Stimulated activated CD8-positive, alpha-beta memory T cell treated with anti-CD3 and anti-CD28 coated beads, Interleukin-7, amount 100 ng/mL, for 1 hour (primary cell): ENCODE data around the gene LRTM2.

Experiments used
- DNase-seq, 2 donors: peaks; one replicate each; pipeline ENCODE4 v3.0.0-alpha.2; 2020; ENCODE audit warnings: low read depth in 2 of 2

LRTM2 gene

DNA sequence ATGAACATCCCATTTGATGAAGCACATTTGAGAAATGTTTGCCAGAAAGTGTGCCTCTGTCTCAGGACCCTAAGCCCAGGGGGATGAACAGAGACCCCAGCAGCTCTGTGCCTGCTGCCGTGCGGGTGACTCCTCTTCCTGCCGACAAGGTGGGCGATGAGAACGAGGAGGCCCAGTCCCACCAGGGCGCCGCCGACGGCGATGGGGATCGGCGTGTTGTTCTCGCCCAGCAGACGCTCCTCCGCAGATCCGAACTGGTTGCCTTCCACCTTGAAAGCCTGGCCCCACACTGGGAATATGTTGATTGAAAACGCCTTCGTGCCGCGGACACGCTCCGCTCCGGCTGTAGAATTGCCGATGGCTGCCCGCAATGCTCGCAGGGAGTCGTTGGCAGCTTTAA is 44.1 kb downstream of the LRTM2 start:
- no peak for DNase-seq

DNA sequence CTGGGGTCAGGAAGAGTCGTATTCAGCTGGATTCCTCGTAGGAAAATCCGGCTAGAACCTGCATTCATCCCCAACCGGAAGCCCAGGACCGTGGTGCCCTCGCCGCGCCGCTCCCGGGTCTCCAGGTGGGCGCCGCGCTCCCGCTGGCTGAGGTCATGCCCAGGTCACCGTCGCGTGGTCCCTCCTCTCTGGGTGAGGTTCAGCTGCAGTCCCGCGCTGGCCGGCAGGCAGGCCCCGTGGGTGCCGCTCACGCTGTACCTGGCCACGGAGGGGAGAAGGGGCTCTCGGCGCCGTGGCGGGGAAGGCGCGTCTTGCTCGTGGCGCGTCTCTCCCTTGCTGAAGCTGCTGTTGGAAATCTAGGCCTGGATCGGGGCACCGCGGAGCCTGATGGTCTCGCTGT is 44.5 kb downstream of the LRTM2 start:
- no peak for DNase-seq

DNA sequence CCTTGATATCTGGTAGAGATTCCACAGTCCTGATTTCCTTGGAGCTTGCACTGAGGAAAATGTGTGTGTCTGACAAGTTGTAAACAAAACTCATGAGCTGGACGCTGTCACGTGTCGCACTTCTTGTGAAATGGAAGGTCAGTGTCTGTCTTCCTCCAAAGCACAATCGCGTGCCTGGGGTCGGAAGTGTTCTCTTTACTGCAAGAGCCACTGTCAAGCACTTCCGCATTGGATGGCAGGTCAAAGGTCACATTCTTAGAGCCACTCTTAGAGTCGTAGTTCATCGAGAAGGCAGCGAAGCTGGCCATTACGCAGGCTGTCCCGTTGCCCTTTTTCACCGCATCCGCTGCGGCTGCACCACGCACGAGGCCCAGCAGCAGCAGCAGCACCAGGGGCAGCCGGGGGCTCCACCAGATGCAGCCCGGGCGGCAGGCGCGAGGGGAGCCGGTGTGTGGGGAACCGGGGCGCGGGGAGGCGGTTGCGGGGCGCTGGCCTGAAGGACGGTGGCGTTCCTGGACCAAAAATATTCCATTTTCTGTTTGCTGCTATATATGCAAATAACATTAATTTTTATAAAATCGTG is 45.0 kb downstream of the LRTM2 start:
- no peak for DNase-seq

DNA sequence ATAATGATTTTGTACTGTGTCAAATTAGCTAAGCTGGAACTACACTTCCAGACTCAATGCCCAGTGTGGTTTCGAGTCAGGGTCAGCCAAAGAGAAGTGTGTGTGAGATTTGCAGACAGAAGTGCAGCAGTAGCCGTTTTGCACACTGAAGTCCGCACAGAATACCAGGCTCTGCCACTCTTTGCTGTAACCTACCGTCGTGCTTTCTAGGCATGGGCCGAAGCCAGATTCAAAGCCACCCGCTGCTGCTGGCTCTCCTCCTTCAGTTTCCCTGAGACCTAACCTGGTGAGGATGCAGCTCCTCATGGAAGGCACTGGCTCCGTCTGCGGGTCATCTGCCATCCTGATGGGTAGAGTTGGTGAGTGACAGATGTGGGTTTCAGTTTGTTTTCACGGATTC is 48.8 kb downstream of the LRTM2 start:
- no peak for DNase-seq

DNA sequence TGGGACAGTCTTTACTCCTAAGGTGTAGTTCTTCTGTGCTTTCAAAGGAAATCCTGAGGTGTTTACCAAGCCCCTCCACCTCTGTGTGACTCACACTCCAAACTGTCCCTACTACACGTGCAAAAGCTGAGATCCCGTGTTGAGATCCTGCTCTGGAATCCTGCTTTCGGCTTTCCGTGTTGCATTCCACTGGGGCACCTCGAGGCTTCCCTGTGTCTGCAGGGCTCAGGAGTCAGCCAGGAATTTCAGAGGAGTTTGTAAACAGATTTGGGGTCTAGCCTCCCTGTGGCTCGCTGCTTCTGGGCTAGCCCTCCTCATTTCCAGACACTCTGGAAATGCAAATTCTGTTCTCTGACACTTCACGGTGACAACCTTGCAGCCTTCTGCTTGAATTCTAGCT is 49.7 kb downstream of the LRTM2 start:
- no peak for DNase-seq

DNA sequence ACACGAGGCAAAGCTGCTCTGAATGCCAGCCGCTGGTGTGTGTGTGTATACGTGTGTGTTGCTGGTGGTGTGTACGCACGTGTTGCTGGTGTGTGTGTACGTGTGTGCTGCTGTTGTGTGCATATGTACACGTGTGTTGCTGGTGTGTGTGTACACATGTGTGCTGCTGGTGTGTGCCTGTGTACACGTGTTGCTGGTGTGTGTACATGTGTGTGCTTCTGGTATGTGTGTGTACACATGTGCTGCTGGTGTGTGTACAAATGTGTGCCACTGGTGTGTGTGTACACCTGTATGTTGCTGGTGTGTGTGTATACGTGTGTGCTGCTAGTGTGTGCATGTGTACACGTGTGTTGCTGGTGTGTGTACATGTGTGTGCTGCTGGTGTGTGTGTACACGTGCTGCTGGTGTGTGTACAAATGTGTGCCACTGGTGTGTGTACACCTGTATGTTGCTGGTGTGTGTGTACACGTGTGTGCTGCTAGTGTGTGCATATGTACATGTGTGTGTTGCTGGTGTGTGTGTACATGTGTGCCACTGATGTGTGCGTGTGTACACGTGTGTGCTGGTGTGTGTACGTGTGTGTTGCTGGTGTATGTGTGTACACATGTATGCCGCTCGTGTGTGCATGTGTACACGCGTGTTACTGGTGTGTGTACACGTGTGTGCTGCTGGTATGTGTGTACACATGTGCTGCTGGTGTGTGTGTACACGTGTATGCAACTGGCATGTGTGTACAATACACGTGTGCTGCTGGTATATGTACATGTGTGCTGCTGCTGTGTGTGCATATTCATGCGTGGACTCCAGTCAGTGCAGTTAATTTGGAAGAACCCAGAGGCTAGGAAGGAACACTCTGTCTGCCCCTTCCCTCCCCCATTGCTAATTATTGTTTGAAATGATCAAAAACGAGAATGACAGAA is 50.9 kb downstream of the LRTM2 start:
- no peak for DNase-seq

DNA sequence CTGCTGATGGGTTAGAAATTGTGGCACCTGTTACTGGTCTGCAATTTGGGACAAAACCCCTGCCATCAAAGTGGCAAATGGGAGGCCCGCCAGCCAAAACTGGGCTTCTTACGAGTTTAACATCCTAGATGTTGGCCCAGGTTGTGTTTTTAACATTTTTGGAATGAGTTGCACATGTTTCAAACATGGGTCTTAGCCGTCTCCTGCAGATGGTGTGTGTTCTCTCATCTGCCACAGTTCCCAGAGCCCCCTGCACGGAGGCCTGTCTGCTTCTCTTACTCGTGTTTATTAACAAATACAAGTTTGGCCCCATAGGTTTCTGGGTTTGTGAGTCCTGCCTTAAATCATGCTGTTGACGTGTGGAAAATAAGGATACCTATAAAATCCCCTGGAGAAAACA is 51.6 kb downstream of the LRTM2 start:
- no peak for DNase-seq

DNA sequence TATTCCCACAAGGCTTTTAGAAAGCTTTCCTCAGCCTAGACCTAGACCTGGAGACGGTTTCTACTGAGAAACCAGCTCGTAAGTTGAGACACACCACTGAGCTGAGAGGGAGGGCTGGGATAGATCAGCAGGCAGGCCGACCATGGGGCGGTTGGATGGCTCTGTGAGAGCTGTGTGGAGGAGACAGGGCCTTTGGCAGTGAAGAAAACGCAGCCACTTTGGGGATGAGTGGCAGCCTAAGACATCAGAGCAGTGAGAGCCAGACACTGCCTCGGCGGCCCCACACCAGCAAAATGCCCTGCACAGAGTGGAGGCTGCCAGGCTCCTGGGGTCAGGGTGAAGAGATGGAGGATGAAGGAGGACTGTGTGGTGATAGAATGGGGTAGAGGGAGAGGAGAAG is 52.1 kb downstream of the LRTM2 start:
- no peak for DNase-seq

DNA sequence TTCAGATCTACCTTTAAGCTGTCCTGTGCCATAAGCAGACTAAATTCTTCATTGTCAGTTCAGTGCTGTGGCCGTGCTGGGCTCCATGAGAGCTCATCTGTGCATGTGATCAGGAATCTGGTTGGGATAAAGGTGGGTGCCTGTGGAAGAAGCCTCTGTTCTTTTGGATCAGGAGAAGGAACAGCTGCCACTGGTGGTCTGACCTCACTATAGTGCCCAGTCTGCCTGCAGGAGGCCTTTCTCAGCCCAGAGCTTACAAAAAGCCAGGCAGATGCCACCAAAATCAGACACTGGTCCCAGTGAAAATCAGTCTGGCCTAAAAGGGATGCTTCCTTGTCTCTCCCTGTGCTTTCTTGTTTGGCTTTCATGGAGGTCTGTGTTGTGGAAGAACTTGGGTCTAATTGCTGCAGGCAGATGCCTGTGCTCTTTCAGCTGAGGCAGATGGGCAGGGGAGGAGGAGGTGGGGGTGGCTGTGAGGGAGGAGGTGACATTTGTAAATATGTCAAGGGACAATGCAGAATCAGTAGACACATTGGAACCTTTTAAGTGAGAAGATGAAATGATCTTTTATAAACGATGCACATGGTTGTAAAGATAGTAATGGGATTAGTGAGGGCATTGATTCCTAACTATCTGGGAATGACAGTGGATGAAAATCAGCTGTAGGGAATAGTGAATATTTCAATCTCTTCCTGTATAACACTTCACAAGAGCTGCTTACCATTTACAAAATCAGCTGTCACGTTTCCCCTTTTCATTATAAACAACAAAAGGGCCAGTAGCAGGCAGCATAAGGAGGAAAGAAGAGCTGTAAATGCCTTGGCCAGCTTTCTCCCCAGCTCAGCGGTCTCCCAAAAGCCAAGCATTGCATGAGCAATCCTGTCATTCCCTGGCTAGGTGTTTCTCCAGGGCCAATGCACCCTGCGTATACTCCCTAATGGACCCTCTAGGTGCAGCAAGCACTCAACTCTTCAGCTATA is 53.5 kb downstream of the LRTM2 start:
- DNase-seq: no peak

DNA sequence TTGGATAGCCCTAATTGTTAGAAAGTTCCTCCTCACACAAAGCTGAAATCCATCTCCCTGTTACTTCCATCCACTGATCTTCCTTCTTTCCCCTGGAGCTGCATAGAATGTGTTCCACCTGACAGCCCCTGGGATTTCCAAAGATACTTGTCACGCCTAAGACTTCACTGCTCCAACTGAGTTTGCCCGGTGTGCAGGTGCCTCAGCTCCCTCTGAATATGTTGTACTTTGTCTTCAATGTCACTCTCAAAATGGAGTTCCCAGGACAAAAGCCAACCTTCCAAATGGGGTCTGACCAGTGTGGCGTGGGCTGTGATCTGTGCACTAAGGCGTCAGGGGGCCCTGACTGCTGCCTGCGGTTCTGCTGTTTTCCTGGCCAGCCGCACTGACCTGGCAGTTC is 55.2 kb downstream of the LRTM2 start:
- no peak for DNase-seq

DNA sequence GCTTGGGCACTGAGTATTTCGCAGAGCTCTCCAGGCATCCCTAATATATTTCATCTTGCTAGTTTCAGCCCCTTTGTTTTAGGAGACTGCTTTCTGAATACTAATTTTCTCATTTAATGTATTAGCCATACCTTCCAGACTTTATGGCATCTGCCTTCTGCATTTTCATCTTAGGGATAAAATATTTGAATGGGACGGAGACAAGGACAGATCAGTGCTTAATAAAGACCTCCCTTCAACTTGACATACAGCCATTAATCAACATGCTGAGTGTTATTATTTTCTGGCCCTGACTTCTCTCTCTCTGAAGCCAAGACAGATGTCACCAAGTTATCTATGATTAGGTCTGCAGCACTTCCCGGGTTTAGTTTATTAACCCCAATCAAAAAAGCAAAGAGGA is 55.7 kb downstream of the LRTM2 start:
- DNase-seq: no peak

DNA sequence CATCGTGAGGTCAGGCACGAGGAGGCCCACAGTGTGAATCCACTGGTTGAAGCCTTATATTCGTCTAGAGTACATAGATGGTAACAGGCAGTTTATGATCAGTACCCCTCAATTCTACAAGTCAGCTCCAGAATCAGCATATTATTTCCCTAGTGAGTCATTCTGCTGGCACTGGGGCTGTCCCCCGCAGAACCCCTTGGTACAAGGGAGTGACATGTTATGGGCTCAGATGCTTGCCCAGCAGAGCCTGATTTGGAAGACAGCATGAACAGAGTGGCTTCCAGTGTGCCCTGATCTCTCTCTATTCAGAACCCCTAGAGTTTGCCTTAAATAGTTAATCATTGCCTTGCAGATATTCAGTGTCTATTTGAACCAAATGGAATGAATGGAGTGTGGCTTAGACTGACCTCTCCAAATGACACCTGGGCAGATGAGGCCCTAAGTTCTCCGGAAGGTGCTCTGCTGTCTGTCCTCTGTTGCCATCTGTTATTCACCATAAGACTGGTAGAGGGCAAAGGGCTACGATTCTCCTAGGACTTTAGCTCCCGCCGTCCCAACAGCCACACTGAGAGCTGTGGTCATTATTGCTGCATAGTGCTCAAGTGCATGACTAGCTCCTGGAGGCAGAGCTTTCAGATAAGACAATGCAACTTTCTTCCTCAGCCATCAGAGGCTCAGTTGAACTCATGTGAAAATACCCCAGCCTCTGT is 57.0 kb downstream of the LRTM2 start:
- no peak for DNase-seq

DNA sequence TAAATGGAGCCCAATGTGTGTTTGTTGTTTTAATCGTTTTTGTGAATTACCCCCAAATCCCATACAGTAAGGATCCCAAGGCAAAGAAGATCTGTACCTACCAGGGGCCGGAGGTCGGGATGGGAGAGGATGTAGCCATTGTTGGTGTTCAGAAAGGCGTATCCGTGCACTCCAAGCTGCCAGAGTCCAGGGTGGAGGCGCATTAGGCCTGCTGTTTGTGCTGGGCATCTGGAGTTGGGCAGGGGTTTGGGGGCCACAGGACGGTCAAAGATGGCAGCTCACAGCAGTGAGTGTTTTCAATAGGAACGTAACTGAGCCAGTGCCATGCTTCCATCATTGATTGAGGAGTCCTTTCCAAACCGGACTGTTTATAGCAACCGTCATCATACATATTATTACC is 57.8 kb downstream of the LRTM2 start:
- DNase-seq: no peak

DNA sequence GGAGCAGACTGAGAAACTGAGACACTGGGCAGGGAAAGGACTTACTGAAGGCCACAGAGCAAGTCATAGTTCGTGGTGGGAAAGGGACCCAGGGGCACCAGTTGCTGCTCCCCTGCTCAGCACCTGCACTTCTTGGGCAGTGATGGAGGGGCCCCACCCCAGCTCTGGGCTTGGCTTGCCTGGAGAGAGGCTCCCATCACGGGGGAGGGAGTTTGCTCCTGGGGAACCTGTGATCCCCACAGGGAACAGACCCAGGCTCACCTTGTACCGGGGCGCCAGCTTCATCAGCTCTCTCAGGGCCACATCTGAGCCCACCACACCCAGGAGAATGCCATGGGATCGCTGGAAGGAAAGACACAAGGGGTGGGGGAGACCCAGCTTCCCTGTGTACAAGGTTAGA is 58.3 kb downstream of the LRTM2 start:
- no peak for DNase-seq

DNA sequence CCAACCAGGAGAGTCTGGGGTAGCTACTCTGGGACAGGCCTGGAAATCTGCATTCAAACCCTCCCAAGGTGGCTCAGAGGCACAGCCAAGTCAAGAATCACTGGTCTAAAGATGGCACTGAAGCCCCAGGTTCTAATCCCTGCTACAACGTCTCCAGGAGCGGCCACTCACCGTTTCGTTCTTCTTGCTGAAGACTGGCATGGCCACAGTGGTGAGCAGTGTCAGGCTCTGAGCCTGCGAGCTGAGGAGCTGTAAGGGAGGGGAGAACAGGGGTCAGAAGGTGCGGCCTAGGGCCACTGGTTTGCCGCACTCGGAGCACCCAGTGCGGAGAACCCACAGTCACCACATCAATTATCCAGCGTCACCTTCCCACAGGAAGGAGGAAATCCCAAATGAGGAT is 59.3 kb downstream of the LRTM2 start:
- no peak for DNase-seq

DNA sequence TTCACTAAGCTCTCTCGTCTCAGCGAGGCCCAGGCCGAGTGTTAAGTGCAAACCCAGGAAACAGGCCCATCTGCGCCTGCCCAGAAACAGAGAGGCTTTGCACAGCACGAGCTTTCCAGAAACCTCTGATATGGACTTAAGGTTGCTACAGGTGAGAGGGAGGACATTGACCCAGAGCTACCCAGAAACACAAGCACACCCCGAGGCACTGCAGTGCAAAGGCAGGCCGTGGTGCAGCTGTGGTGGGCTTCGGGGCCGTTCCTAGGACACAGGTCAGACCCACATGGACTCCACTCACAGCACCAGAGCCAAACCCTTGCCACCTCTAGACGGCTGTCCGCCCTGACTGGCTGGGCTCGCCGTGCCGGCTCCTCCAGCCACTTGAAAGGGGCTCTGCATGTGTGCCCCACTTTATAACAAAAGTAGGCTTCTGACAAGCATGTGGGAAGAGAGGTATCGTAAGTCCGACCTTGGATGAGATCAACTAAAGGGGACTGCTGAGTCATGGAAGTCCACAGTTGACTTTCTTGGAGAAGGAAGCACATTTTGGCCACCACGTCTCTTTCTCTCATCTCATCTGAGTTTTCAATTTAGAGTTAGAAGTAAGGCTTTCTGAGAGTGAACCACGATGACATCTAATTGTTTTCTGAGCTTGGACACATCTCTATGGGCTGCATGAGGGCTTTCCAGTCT is 59.9 kb downstream of the LRTM2 start:
- no peak for DNase-seq

DNA sequence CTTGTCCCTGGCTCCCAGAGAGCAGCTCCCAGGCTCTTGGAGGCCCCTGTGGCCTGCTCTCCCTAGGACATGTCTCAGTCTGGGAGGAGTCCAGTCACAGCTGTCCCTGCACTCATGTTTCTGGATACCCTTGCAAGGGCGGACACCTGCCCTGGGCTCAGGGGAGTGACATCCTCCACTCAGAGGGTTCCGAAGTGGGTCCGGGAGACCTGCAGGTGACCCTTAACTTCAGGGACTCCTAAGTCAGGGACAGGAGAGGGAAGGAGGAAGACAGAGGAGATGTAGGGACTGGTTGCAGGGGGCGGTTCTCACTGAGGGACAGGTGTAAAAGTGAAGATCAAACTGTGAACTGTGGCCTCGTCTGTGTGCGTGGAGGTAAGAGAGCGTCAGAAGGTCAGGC is 60.5 kb downstream of the LRTM2 start:
- no peak for DNase-seq

DNA sequence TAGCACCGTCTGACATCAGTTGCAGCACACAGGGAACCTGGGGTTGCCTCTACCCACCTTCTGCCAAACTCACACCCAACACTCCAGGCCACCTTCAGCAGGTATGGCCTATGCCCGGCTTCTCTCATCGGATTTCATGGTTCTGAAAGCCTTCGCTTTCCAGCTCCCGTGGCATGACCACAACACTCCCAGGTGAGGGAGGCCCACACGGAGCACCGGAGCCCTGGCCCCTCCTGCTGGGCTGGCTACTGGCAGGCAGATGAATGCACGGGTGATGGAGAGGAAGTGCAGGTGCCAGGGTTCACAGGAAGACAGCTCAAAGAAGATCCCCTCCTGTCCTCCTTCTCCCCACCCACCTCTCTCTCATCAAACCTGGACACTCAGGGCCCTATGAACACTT is 60.9 kb downstream of the LRTM2 start:
- DNase-seq: no peak

DNA sequence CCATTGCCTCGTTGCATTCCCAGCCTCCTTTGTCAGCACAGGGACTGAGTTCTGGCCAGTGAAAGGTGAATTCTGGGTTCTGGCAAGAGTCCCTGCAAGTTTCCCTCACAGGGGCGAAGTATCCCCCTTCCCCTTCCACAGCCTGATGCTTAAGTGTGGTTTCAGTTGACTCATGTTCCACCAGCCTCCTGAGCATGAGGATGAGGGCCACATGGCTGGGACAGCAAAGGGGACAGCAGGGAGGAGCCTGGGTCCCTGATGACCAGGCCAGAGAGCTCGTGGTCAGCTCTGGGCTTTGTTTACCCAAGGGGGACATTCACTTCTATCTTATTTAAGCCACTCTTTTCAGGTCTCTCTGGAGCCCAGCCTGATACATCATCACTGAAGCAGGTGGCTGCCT is 61.6 kb downstream of the LRTM2 start:
- no peak for DNase-seq

DNA sequence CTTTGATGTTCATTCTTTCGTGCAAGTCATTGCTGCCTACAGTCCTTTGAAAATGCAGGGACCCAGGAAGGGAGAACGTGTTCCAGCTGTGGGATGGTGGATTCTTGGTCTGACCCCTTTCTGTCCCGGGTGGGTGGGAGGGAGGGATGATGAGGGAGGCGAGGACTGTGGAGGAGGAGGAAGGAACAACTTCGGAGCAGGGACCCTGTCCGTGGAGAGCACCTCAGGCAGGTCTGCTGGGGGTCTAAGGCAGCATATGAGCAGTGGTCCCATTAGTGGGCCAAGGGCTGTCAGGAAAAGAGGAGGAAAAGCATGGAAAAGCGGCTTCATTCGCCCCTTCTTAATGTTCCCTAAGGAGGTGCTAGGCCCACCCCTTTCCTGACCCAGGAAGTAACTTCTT is 62.0 kb downstream of the LRTM2 start:
- no peak for DNase-seq

DNA sequence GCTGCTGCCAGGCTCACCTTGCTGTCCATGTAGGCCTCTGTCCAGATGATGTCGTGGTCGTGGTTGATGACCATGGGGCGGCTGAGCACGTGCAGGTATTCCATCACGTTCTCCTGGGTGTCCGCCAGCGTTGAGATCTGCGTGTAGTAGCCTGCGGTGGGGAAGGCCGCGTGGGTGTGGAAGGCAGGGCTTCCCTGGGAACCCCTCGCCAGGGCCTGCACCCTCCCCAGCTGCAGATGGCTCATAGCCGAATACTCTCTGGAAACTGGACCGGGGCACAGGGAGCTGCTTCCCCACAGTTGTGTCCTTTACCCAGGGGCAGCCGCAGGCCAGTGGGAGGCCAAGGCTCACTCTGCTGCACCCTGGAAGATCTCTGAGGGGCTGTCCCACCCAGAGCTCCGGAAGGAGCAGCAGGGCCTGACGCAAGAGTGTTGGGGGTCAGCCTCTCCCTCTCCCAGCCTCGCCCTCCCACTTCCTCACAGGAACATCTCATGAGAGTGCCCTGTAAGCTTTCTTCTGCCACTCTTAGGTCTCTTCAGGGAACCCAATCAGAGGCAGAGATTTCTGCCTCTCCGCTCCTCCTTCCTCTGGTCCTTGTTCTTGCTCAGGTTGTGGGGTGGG is 62.6 kb downstream of the LRTM2 start:
- no peak for DNase-seq
